ENCODE measurements around the gene CLCN2. TPM values are rescaled to one million over a fixed set of nuclear protein-coding genes. Genes with fewer than 3 reads are reported as not detected.

Gene CLCN2
- total and polyA plus RNA-seq, 2 of the 8 experiments (the other 6 are each of a cell fraction or from before 2014, with no cell fraction given) = 13.7 to 16.1 TPM

DNA sequence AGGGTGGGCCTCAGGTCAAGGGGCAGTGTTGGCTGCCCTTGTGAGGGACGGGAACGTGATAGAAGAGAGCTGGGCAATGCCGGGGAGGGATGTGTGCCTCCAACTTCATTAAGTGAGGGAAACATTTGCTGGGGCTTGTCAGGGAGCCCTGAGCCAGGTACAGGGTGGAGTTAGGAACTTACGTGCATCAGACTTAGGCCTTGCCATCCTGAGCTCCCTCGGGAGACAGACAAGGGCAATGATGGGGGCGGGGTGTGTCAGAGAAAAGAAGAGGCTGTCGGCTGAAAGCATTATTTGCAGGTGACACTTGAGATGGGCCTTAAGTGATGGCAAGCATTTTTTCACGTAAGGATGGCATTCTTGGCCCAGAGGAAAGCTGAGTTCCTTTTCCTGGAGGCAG, 22.4 kb downstream of the CLCN2 start:
- H3K56ac ChIP-seq (replicated peaks; ENCODE audit: insufficient read length, low read depth, low read length) = no peak overlapping the region
- H3K4me2 ChIP-seq (ENCODE audit: insufficient read depth in 1 of 2, low read depth in 2 of 2, low read length in 2 of 2) = peak overlapping the region; percentile 72 to 98
- POLR2A ChIA-PET (ENCODE audit: partially characterized antibody) = interaction anchor here (0.8 to 3.6 kb wide), 12 partner anchors 9 to 156 kb away, joined by 3 to 30 read pairs (median 4); partner anchors contain the start of gene EIF4G1
- peaks cover 5 to 27% (median 18%) of the 10 kb centered on the region in 4 experiments for H3K4me1 ChIP-seq (replicated peaks in 1 of 4; ENCODE audit: control insufficient read depth in 3 of 4, insufficient read depth in 4 of 4, low read length in 3 of 4)
- H3K79me1 ChIP-seq (ENCODE audit: low read depth, low read length) = peaks cover 9% of the 10 kb centered on the region
- H4K91ac ChIP-seq (replicated peaks; ENCODE audit: insufficient read length, low read length) = no peak overlapping the region
- H3K23me2 ChIP-seq (ENCODE audit: low read depth, low read length) = peaks cover 14% of the 10 kb centered on the region
- no peak overlapping the region for H3K27ac ChIP-seq (ENCODE audit: low read depth, low read length)
- no peak for FAIRE-seq
- WGBS, 2 experiments (ENCODE audit: extremely low coverage in 1 of 2, insufficient coverage in 1 of 2, insufficient read length in 1 of 2, insufficient replicate concordance in 2 of 2, low coverage in 1 of 2, low lambda C conversion rate in 2 of 2, missing lambda C conversion rate in 1 of 2) = 58% methylated on average over 8 of the region's 8 CpGs; no CpG with 5 or more reads in 1 of the 2 experiments
- H4K20me1 ChIP-seq (replicated peaks in 1 of 2; ENCODE audit: control insufficient read depth in 1 of 2, insufficient read depth in 2 of 2, low read length in 2 of 2) = peaks cover 13 to 28% of the 10 kb centered on the region in 2 experiments
- H3K9me3 ChIP-seq (ENCODE audit: insufficient read depth in 2 of 2, low read depth in 1 of 2, low read length in 1 of 2) = no peaks in the 10 kb centered on the region
- H3K79me2 ChIP-seq (ENCODE audit: control insufficient read depth in 1 of 2, insufficient read depth in 2 of 2, low read length in 2 of 2) = peaks cover 0 to 2% of the 10 kb centered on the region in 2 experiments; a peak in 1 of 4 replicates
- no peak overlapping the region for H2BK120ac ChIP-seq (replicated peaks; ENCODE audit: low read depth, low read length)
- no peak overlapping the region for H2BK20ac ChIP-seq (ENCODE audit: low read length)
- H3K23ac ChIP-seq (ENCODE audit: insufficient read length) = no peak overlapping the region
- peaks cover 4 to 17% (median 11%) of the 10 kb centered on the region in 4 experiments; a peak in 7 of 8 replicates for H3K36me3 ChIP-seq (ENCODE audit: control insufficient read depth in 2 of 4, insufficient read depth in 4 of 4, low read length in 3 of 4)
- H3K27me3 ChIP-seq (replicated peaks in 1 of 4; ENCODE audit: control insufficient read depth in 3 of 4, extremely low read depth in 1 of 4, insufficient read depth in 3 of 4, low read length in 3 of 4) = no peaks in the 10 kb centered on the region
- no peak overlapping the region for H2AK5ac ChIP-seq (ENCODE audit: low read depth, low read length)
- DNase-seq (ENCODE audit: low read depth in 1 of 2, low spot score in 2 of 2) = no peak
- no peak overlapping the region for H2BK12ac ChIP-seq (ENCODE audit: low read depth, low read length)
- H3K9ac ChIP-seq (replicated peaks in 1 of 4; ENCODE audit: extremely low read depth in 1 of 4, low read depth in 3 of 4, low read length in 3 of 4) = peak overlapping the region in 2 of 4 experiments; percentile 34 to 53; a peak in 3 of 7 replicates
- H3K4me3 ChIP-seq (ENCODE audit: extremely low read depth in 1 of 4, insufficient read depth in 2 of 4, low read depth in 3 of 4, low read length in 4 of 4) = peak overlapping the region in 3 of 4 experiments; percentile 12 to 50 (median 32); a peak in 4 of 8 replicates
- H3K14ac ChIP-seq (ENCODE audit: insufficient read length) = no peak overlapping the region
- no peak overlapping the region for H2BK5ac ChIP-seq (ENCODE audit: low read depth, low read length)
- no peak overlapping the region for H3K4ac ChIP-seq (replicated peaks; ENCODE audit: insufficient read length, low read depth, low read length)
- no peak overlapping the region for H3K18ac ChIP-seq (ENCODE audit: extremely low read depth, low read length)
- CTCF ChIA-PET (ENCODE audit: partially characterized antibody) = interaction anchor here (0.6 to 3.6 kb wide), 11 partner anchors 9 to 1367 kb away, joined by 3 to 16 read pairs (median 5); no protein-coding TSS in a partner anchor
- TF ChIP-seq CEBPB (IDR thresholded peaks at IDR 0.05; ENCODE audit: low read depth, low read length) = no peak
- no peak overlapping the region for H2BK15ac ChIP-seq (ENCODE audit: low read length)
- H4K5ac ChIP-seq (ENCODE audit: insufficient read length, low read depth, low read length) = no peak overlapping the region
- no peak overlapping the region for H2AFZ ChIP-seq (ENCODE audit: low read length)
- H4K8ac ChIP-seq (ENCODE audit: extremely low read depth, insufficient read depth, low read length) = peak overlapping the region; percentile 81; the same call in 1 of the 2 replicates
